Osteoblast (primary cell): Measurements from ENCODE around the gene GPN2. TPM values are rescaled to one million over a fixed set of nuclear protein-coding genes. Genes with fewer than 3 reads are reported as not detected.
"Not testable (repeated sequence)": the region's sequence is repeated elsewhere in the genome, so short reads cannot be mapped to it uniquely, and the experiment has no call there.

ENCODE experiments used
- DNase-seq: peaks from one replicate; pipeline ENCODE4 v3.0.0; 2011; ENCODE audit warnings: low spot score, mixed read lengths; ENCODE audit not compliant: insufficient read length; ENCODE audit errors: missing footprints
- H2AFZ ChIP-seq: 2 replicates; pipeline ENCODE4 v1.6.0; 2011; ENCODE audit warnings: mild to moderate bottlenecking, low read length
- H3K27ac ChIP-seq: 2 replicates; pipeline ENCODE4 v1.5.1; 2011; ENCODE audit warnings: mild to moderate bottlenecking, low read depth, low read length, moderate library complexity
- H3K27me3 ChIP-seq: 2 replicates; pipeline ENCODE4 v1.6.0; 2012; ENCODE audit warnings: mild to moderate bottlenecking, control low read depth, inconsistent platforms, low read length, moderate library complexity; ENCODE audit not compliant: insufficient read depth
- H3K36me3 ChIP-seq: 2 replicates; pipeline ENCODE4 v1.5.1; 2011; ENCODE audit warnings: mild to moderate bottlenecking, low read length, control low read depth, moderate library complexity; ENCODE audit not compliant: insufficient read depth
- H3K4me1 ChIP-seq: 2 replicates; pipeline ENCODE4 v1.5.1; 2011; ENCODE audit warnings: mild to moderate bottlenecking, low read length, control low read depth, moderate library complexity; ENCODE audit not compliant: insufficient read depth
- H3K4me2 ChIP-seq: 2 replicates; pipeline ENCODE4 v1.6.0; 2011; ENCODE audit warnings: mild to moderate bottlenecking, low read length; ENCODE audit not compliant: insufficient read depth
- H3K4me3 ChIP-seq: fragments of 200-600 bp; sonication (generic); 3 replicates; pipeline ENCODE4 v1.5.1; 2012; ENCODE audit warnings: mild to moderate bottlenecking, low read length, inconsistent platforms; ENCODE audit not compliant: insufficient read depth
- H3K79me2 ChIP-seq: 2 replicates; pipeline ENCODE4 v1.6.0; 2012; ENCODE audit warnings: mild to moderate bottlenecking, low read length, control low read depth, inconsistent platforms; ENCODE audit not compliant: insufficient read depth
- H3K9me3 ChIP-seq: 2 replicates; pipeline ENCODE4 v1.5.1; 2011; ENCODE audit warnings: low read depth, low read length, control low read depth
- H4K20me1 ChIP-seq: 2 replicates; pipeline ENCODE4 v1.6.0; 2012; ENCODE audit warnings: mild to moderate bottlenecking, low read length, control low read depth; ENCODE audit not compliant: insufficient read depth
- CTCF ChIP-seq: IDR thresholded peaks from 2 replicates; pipeline ENCODE4 v1.5.1; 2011; ENCODE audit warnings: mild to moderate bottlenecking, low read depth, low read length, moderate library complexity; ENCODE audit errors: extremely low read depth
- total RNA-seq: library from RNA; depleted of rRNA; stranded (reverse); fragments of >200 nt; gene quantifications from 2 replicates; pipeline ENCODE4 v1.2.3, GENCODE V29; 2012

The GPN2 gene
- total RNA-seq, 1 donor, result 8.0 TPM

- H3K4me2 ChIP-seq, result no peak overlapping the region
Measured at GRCh38 chr1:26852701-26853100, 37.4 kb downstream of the GPN2 start.

GRCh38 chr1:26851106-26851684, 38.9 kb downstream of the GPN2 start:
- Histone ChIP-seq H3K27me3 (no peaks in the 10 kb centered on the region), H3K4me3 (no peak overlapping the region), H3K4me2 (no peak overlapping the region), H4K20me1 (peaks cover 22% of the 10 kb centered on the region), H2AFZ (no peak overlapping the region), H3K36me3 (peaks cover 65% of the 10 kb centered on the region), H3K27ac (no peak overlapping the region), H3K79me2 (no peaks in the 10 kb centered on the region), H3K9me3 (no peaks in the 10 kb centered on the region), H3K4me1 (peaks cover 20% of the 10 kb centered on the region)
- peak; percentile 14 for TF ChIP-seq CTCF
- peak; percentile 49 for DNase-seq

More at GRCh38 chr1:26852701-26853100, 37.4 kb downstream of the GPN2 start:
- TF ChIP-seq CTCF, result no peak
- Histone ChIP-seq H3K36me3 (peaks cover 62% of the 10 kb centered on the region), H3K27me3 (no peaks in the 10 kb centered on the region), H3K9me3 (no peaks in the 10 kb centered on the region), H3K79me2 (no peaks in the 10 kb centered on the region), H3K4me1 (peaks cover 20% of the 10 kb centered on the region), H2AFZ (no peak overlapping the region), H3K27ac (no peak overlapping the region), H4K20me1 (peaks cover 22% of the 10 kb centered on the region), H3K4me3 (no peak overlapping the region)
- DNase-seq, result no peak

- peak overlapping the region; percentile 1 for H2AFZ ChIP-seq
- no peak overlapping the region for H3K4me3 ChIP-seq
- H3K27me3 ChIP-seq, result no peaks in the 10 kb centered on the region
- H3K27ac ChIP-seq, result peak overlapping the region; percentile 96
- H3K4me2 ChIP-seq, result peak overlapping the region; percentile 37
- peak; percentile 98 for DNase-seq
- peaks cover 59% of the 10 kb centered on the region for H3K36me3 ChIP-seq
- H4K20me1 ChIP-seq, result peaks cover 25% of the 10 kb centered on the region
- TF ChIP-seq CTCF, result no peak
- H3K79me2 ChIP-seq, result no peaks in the 10 kb centered on the region
- peaks cover 20% of the 10 kb centered on the region for H3K4me1 ChIP-seq
- H3K9me3 ChIP-seq, result no peaks in the 10 kb centered on the region
Measured at GRCh38 chr1:26848941-26849774, 40.9 kb downstream of the GPN2 start.

GRCh38 chr1:26848499-26848898, 41.6 kb downstream of the GPN2 start:
- no peaks in the 10 kb centered on the region for H3K9me3 ChIP-seq
- no peaks in the 10 kb centered on the region for H3K27me3 ChIP-seq
- peaks cover 2% of the 10 kb centered on the region for H3K79me2 ChIP-seq
- peaks cover 53% of the 10 kb centered on the region for H3K36me3 ChIP-seq
- H2AFZ ChIP-seq, result no peak overlapping the region
- peak; percentile 26 for DNase-seq
- peaks cover 19% of the 10 kb centered on the region for H4K20me1 ChIP-seq
- H3K4me1 ChIP-seq, result peaks cover 20% of the 10 kb centered on the region
- H3K27ac ChIP-seq, result peak overlapping the region; percentile 96
- peak overlapping the region; percentile 37 for H3K4me2 ChIP-seq
- no peak for TF ChIP-seq CTCF
- H3K4me3 ChIP-seq, result no peak overlapping the region

- not testable (repeated sequence) for H3K27me3 ChIP-seq, H3K79me2 ChIP-seq, DNase-seq, H2AFZ ChIP-seq, H3K4me2 ChIP-seq, H3K9me3 ChIP-seq, H3K4me3 ChIP-seq
- Histone ChIP-seq H3K4me1 (peaks cover 17% of the 10 kb centered on the region), H4K20me1 (peaks cover 16% of the 10 kb centered on the region), H3K27ac (peak overlapping the region; percentile 96), H3K36me3 (peaks cover 47% of the 10 kb centered on the region)
Measured at GRCh38 chr1:26847826-26848225, 42.3 kb downstream of the GPN2 start.
